SW 1271 (cell line): ENCODE measurements around the gene TMC2.
"Not testable (repeated sequence)": the region's sequence is repeated elsewhere in the genome, so short reads cannot be mapped to it uniquely, and the experiment has no call there.

Source experiments
- DNase-seq, 2 experiments: peaks; one replicate each; lab custom pipeline; 2025; lab: John Stamatoyannopoulos, UW

The TMC2 gene

GRCh38 chr20:2526218-2526583 lies 10.2 kb upstream of the TMC2 start:
- not testable (repeated sequence) for DNase-seq

DNA sequence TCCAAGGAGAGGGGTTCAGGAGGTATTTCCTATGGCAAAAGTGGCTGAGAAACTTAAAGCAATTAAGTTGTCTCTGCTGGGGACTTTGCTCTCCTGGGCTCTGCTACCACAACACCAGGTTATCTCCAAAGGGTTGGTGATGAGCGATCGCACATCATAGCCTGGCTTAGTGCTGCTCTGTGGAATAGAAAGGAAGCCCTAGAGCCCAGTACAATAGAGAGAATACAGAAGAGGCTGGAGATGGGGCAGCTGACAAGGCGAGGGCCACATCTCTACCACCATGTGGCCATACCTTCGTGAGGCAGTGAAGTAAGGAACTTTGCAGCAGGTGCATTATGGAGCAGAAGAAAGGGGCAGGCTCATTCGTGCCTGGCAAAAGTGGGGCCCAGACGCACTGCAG lies 8.6 kb upstream of the TMC2 start:
- no peak for DNase-seq

- no peak for DNase-seq
These were observed 7.6 kb upstream of the TMC2 start for GRCh38 chr20:2528671-2529271.

- DNase-seq: no peak
These were observed 3.3 kb upstream of the TMC2 start for GRCh38 chr20:2533118-2533517.

GRCh38 chr20:2535711-2536559 lies 438 bp upstream of the TMC2 start:
- no peak for DNase-seq

DNA sequence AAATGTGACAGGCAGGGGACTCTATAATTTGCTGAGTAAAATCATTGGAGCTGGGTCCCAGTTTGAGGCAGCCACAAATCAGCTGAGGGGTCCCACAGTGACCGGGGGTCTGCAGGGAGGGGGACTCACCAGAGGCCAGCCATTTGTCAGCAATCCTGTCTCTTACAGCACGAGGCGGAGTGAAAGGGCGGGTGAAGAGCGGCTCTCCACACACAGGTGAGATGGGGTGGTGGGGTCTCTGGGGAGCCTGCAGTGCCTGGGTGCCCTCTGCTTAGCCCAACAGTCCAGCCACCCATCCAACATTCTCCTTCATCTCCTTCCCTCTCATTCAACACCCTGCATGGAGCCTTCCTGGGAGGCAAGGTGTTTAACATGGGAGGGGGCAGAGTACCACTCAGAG lies 728 bp downstream of the TMC2 start:
- DNase-seq: no peak

DNA sequence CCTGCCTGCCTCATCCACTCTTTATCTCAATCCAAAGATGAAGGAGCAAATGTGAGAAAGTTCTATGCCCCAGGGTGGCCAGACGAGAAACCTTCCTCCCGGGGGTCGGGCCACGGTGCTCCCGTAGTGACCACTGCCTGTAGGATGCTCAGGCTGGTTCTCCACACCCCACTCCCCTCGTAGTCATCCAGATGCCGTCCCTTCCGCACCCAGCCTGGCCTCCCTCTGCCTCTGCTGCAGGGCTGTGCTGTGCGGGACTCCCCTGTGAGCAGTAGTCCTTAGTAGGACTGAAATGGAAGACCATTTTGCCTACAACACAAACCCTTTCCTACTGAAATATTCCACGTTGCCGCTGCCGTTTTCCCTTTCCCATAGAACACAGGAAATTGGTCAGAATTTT lies 2.0 kb downstream of the TMC2 start:
- no peak for DNase-seq

DNA sequence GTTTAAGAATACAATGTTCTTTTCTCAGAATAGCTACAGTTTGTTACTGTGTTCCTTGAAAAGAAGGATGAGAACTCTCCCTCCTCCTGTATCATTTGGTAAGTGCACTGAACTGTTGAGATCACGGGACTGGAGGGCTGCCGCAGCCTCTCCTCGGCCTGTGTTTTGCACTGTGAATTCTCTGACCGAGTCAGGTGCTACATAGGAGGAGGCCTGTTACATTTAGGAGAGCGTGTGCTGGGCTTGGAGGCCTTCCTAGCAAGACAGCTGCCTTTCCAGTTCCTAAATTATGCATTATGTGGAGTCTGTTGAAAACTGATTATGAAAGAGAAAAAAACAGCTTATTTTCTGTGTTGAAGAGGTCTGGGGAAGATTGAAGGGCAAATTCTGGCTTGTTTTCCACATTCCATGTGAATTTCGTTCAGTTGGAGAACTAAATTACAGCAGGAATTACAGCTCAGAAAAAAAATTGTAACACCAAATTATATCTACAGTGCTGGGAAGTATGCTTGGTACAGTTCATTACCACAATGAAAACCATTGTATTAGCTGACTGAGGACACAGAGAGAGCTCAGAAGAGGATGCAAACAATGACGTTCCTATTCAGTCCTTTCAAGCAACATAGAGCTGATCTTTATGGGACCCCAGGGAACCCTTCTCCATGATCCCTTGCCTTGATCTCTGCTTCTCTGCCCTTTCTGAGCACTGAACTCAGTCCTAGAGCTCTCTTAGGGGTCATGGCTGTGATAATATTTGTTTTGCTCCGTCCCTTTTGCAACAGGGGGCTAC lies 2.8 kb downstream of the TMC2 start:
- no peak for DNase-seq

DNA sequence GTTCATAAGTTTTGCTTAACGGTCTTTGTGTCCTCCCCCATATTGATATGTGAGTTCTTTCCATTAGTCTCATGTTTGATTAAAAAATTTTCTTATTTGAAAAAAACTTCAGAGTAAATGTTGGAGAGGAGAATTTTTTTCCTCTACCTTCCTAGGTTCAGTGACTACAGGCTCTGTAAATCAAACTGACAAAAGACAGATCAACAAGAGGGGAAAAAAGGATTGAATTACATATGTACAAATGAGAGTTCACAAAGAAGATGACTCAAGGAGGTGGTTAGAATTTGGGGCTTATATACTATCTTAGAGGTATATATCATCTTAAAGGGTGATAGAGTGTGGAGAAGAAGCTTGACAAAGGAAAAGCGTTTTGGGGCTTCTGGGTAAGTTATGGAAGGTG lies 5.6 kb downstream of the TMC2 start:
- no peak for DNase-seq

DNA sequence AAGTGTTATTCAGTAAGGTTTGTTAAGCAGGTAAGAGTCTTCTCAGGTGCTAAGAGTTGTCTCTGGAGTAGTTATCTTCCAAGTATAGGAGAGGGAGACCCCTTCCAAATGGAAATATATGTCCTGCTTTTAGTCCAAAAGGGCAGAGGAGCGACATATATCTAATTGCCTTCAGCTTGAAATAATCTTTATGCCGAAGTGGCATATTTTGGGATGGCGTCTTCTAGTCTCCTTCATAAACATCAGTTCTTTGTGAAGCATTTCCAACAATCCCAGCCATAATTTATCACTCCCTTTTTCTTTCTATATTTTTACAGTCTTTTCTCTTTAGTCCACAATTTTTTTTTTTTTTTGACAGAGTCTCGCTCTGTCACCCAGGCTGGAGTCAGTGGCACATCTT lies 6.0 kb downstream of the TMC2 start:
- no peak for DNase-seq

DNA sequence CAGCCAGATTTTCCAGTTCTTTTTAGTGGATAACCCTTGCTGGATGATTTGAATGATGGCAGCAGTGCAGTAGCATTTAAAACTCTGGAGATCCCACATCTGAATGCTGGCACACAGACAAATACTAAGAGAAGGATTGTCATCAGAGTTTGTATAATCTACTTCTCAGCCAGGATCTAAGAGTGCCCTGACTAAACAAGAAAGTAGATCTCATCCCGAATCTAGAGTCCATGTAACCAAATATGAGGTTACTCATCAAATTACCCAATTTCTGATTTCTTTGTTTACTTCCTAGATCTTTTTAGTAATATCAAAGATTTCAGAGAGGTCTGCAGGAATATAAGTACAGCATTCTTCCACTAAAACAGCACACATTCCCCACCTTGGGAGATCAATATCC lies 7.8 kb downstream of the TMC2 start:
- DNase-seq: no peak

GRCh38 chr20:2545594-2545993 lies 9.2 kb downstream of the TMC2 start:
- DNase-seq: no peak

GRCh38 chr20:2557873-2558580 lies 21.7 kb downstream of the TMC2 start:
- DNase-seq: no peak

DNA sequence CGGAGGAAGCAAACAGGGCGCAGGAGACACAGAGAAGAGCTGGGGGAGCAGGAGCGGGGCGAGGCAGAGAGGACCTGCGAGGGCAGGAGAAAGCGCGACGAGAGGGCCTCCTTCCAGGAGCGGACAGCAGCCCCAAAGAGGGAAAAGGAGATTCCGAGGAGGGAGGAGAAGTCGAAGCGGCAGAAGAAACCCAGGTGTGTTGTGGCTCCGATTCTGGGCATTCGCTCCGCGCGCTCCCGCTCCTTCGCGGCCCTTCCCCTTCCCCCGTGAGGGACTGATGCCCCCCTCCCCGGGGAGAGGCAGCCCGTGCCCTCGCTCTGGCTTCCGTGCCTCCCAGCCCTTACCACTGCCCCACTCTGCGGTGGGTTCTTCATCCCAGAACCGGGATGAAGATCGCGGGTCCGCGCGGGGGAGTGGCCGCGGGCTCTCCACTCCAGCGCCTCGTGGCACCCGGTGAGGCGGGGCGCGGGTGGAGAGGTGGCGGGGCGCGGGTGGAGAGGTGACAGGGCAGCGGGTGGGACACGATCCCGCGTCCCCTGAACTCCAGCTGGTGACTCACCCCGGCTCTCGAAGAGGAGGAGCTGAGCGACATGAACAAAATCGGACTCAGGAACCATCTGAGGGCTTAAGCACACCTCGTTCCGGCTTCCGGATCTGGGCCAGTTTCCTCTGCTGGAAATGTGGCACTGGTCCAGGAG lies 22.4 kb downstream of the TMC2 start:
- no peak for DNase-seq

DNA sequence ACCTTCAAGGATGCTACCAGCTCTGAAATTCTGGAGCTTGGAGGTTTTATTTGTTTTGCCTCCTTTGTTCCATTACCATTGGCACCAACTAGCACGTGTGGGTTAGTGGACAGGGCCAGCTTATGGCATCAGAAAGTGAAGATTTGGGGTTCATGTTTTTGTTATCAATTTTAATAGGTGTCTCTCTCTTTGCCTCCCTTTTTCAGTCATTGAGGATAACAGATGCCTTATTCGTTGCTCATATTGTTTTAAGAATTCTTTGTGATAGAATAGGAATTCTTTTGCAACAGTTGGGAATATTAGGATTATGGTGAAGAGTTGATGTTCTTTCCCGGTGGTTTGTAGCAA lies 22.9 kb downstream of the TMC2 start:
- DNase-seq: no peak

DNA sequence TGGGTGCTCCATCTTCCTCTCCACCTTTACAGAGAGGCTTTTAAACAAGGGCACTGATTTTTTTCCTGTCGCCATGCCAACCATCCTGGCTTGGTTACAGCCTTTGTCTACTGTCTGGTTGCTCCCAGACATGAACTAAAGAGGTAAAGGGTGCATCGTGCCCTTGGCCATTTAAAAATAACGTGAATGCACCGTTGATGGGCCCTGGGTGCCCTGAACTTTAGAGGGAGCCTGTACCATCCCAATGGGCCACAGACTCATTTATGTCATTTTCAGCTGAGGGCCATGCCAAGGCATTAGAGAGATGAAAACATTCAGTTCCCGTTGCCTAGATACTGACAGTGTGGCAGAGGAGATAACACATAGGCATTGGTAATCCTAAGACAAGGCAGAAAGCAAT lies 23.3 kb downstream of the TMC2 start:
- no peak for DNase-seq

GRCh38 chr20:2563116-2563515 lies 26.7 kb downstream of the TMC2 start:
- no peak for DNase-seq

- no peak for DNase-seq
These were observed 28.0 kb downstream of the TMC2 start for GRCh38 chr20:2564406-2564805.

DNA sequence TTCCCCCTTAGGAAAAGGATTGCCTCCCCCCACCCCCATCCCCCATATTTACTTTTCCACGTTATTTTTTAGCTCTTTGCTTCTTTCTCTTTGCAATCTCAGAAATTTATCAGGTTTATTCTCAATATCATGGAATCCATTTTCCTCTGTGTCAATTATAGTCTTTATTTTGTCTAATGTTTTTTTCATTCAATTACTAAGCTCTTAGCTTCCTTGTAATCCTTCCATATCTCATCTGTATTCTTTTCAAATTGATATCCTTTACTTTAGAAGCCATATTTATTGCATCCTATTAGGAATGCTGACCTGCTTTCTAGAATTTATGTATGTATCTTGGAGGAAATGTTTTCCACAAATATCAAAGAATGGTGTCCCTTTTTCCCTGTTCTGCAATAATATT lies 39.3 kb downstream of the TMC2 start:
- DNase-seq: no peak

GRCh38 chr20:2576317-2576727 lies 39.9 kb downstream of the TMC2 start:
- DNase-seq: no peak

- DNase-seq: no peak
These were observed 42.3 kb downstream of the TMC2 start for GRCh38 chr20:2578475-2579192.
